ENCODE results near the gene PABPC1L. TPM values are rescaled to one million over a fixed set of nuclear protein-coding genes. Genes with fewer than 3 reads are reported as not detected.
A peak's percentile ranks its signal among the peaks of the same experiment; 100 is the strongest.

PABPC1L gene
- total RNA-seq, 1 donor, result 10.8 TPM

- H3K4me3 ChIP-seq (ENCODE audit: low read depth, low read length), result peak overlapping the region; percentile 85
- peak; percentile 24 for DNase-seq (ENCODE audit: low read depth)
- no peak for TF ChIP-seq CTCF (IDR thresholded peaks at IDR 0.05; ENCODE audit: insufficient read depth, low read depth, low read length)
Measured at GRCh38 chr20:44959082-44959637, 49.3 kb downstream of the PABPC1L start.

GRCh38 chr20:44959638-44960102, 49.8 kb downstream of the PABPC1L start:
- peak overlapping the region; percentile 85 for H3K4me3 ChIP-seq (ENCODE audit: low read depth, low read length)
- TF ChIP-seq CTCF (IDR thresholded peaks at IDR 0.05; ENCODE audit: insufficient read depth, low read depth, low read length), result no peak
- DNase-seq (ENCODE audit: low read depth), result peak; percentile 56

- peak within 1 kb of the TSS; percentile 85 for H3K4me3 ChIP-seq (ENCODE audit: low read depth, low read length)
- no peak for TF ChIP-seq CTCF (IDR thresholded peaks at IDR 0.05; ENCODE audit: insufficient read depth, low read depth, low read length)
Measured at GRCh38 chr20:44960103-44960852, 50.4 kb downstream of the PABPC1L start, which contains the start of gene TOMM34. TSS of gene TOMM34 (minus strand) at chr20:44960397. CDS start at chr20:44960333, 64 bp downstream.

GRCh38 chr20:44961011-44961869, 51.4 kb downstream of the PABPC1L start:
- no peak overlapping the region for H3K4me3 ChIP-seq (ENCODE audit: low read depth, low read length)
- peak; percentile 34 for DNase-seq (ENCODE audit: low read depth)
- TF ChIP-seq CTCF (IDR thresholded peaks at IDR 0.05; ENCODE audit: insufficient read depth, low read depth, low read length), result no peak

More at GRCh38 chr20:44960103-44960852, 50.4 kb downstream of the PABPC1L start, which contains the start of gene TOMM34:
- peak; percentile 91 for DNase-seq (ENCODE audit: low read depth)

GRCh38 chr20:44961870-44962267, 52.0 kb downstream of the PABPC1L start:
- peak; percentile 23 for DNase-seq (ENCODE audit: low read depth)
- TF ChIP-seq CTCF (IDR thresholded peaks at IDR 0.05; ENCODE audit: insufficient read depth, low read depth, low read length), result no peak
- H3K4me3 ChIP-seq (ENCODE audit: low read depth, low read length), result no peak overlapping the region

GRCh38 chr20:44962483-44962882, 52.6 kb downstream of the PABPC1L start:
- H3K4me3 ChIP-seq (ENCODE audit: low read depth, low read length), result no peak overlapping the region
- no peak for TF ChIP-seq CTCF (IDR thresholded peaks at IDR 0.05; ENCODE audit: insufficient read depth, low read depth, low read length)
- DNase-seq (ENCODE audit: low read depth), result no peak
